ENCODE data around the gene PCSK4. TPM values are rescaled to one million over a fixed set of nuclear protein-coding genes. Genes with fewer than 3 reads are reported as not detected.

PCSK4 gene
- total RNA-seq, 1 experiment from 2014 or later, result 9.1 TPM

DNA sequence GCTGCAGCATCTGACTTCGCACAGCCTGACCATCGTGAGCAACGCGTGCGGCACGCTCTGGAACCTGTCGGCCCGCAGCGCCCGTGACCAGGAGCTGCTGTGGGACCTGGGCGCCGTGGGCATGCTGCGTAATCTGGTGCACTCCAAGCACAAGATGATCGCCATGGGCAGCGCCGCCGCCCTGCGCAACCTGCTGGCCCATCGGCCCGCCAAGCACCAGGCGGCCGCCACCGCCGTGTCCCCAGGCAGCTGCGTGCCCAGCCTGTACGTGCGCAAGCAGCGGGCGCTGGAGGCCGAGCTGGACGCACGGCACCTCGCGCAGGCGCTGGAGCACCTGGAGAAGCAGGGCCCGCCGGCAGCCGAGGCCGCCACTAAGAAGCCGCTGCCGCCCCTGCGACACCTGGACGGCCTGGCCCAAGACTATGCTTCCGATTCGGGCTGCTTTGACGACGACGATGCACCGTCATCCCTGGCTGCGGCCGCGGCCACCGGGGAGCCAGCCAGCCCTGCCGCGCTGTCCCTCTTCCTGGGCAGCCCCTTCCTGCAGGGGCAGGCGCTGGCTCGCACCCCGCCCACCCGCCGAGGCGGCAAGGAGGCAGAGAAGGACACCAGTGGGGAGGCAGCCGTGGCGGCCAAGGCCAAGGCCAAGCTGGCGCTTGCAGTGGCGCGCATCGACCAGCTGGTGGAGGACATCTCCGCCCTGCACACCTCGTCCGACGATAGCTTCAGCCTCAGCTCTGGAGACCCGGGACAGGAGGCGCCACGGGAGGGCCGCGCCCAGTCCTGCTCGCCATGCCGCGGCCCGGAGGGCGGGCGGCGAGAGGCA lies 24.7 kb downstream of the PCSK4 start:
- Mint-ChIP-seq H3K27ac (no peak overlapping the region), H3K9me3 (no peaks in the 10 kb centered on the region), H3K27me3 (ENCODE audit: low read depth) (peaks cover 71% of the 10 kb centered on the region), H3K36me3 (ENCODE audit: insufficient read depth in 1 of 3, low read depth in 3 of 3) (no peaks in the 10 kb centered on the region), H3K4me3 (no peak overlapping the region), H3K4me1 (peaks cover 2 to 4% of the 10 kb centered on the region in 2 experiments; a peak in 2 of 4 replicates)
- no peak overlapping the region; the same call in 1 of the 2 replicates for H3K14ac ChIP-seq (ENCODE audit: insufficient read depth, low read length)
- H4K8ac ChIP-seq (replicated peaks; ENCODE audit: insufficient read length, low read depth, low read length), result no peak overlapping the region
- no peak overlapping the region for H4K91ac ChIP-seq (ENCODE audit: insufficient read length, low read depth, low read length)
- H3K18ac ChIP-seq (ENCODE audit: insufficient read length, low read depth, low read length), result no peak overlapping the region
- TF ChIP-seq, protein P1, sequence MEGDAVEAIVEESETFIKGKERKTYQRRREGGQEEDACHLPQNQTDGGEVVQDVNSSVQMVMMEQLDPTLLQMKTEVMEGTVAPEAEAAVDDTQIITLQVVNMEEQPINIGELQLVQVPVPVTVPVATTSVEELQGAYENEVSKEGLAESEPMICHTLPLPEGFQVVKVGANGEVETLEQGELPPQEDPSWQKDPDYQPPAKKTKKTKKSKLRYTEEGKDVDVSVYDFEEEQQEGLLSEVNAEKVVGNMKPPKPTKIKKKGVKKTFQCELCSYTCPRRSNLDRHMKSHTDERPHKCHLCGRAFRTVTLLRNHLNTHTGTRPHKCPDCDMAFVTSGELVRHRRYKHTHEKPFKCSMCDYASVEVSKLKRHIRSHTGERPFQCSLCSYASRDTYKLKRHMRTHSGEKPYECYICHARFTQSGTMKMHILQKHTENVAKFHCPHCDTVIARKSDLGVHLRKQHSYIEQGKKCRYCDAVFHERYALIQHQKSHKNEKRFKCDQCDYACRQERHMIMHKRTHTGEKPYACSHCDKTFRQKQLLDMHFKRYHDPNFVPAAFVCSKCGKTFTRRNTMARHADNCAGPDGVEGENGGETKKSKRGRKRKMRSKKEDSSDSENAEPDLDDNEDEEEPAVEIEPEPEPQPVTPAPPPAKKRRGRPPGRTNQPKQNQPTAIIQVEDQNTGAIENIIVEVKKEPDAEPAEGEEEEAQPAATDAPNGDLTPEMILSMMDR (conservative IDR thresholded peaks at IDR 0.05), result peak; percentile 67
- H3K23ac ChIP-seq (ENCODE audit: insufficient read length, low read depth, low read length), result no peak overlapping the region
- H3K4ac ChIP-seq (ENCODE audit: low read depth, low read length), result no peak overlapping the region
- H4K5ac ChIP-seq (ENCODE audit: insufficient read length, low read depth, low read length), result no peak overlapping the region
- H2AK5ac ChIP-seq (ENCODE audit: insufficient read length, low read length), result no peak overlapping the region
- H3K79me1 ChIP-seq (ENCODE audit: insufficient read depth, low read depth, low read length, poor library complexity, severe bottlenecking), result no peaks in the 10 kb centered on the region
- H3K4me1 ChIP-seq (ENCODE audit: insufficient read depth, low read length), result no peaks in the 10 kb centered on the region
- no peaks in the 10 kb centered on the region for H3K9me3 ChIP-seq (ENCODE audit: control insufficient read depth, low read depth, low read length)
- no peak overlapping the region; the same call in 1 of the 2 replicates for H2BK15ac ChIP-seq (ENCODE audit: low read depth, low read length)
- H2BK5ac ChIP-seq (ENCODE audit: insufficient read length, low read length), result no peak overlapping the region
- no peak overlapping the region for H2BK12ac ChIP-seq (ENCODE audit: insufficient read length, low read depth, low read length)
- H3K9ac ChIP-seq (ENCODE audit: extremely low read depth, insufficient read length, low read length), result no peak overlapping the region
- no peak overlapping the region for H2BK120ac ChIP-seq (ENCODE audit: low read depth, low read length, poor library complexity, severe bottlenecking)
- H3K79me2 ChIP-seq (ENCODE audit: insufficient read depth, low read length), result no peaks in the 10 kb centered on the region
- no CpG with 5 or more reads among the region's 83 CpGs for WGBS (ENCODE audit: extremely low coverage, insufficient read length, low lambda C conversion rate)
- H2AFZ ChIP-seq (ENCODE audit: low read length), result no peak overlapping the region
- no peak overlapping the region for H3K27ac ChIP-seq (ENCODE audit: insufficient read length, low read depth, low read length)
- peaks cover 5% of the 10 kb centered on the region for H3K23me2 ChIP-seq (ENCODE audit: insufficient read length, low read depth, low read length, poor library complexity, severe bottlenecking)
- H3K4me2 ChIP-seq (ENCODE audit: insufficient read depth, insufficient read length, low read length), result peak overlapping the region; percentile 37
- no peak overlapping the region for H2BK20ac ChIP-seq (ENCODE audit: low read depth, low read length, poor library complexity, severe bottlenecking)
- no peaks in the 10 kb centered on the region for H4K20me1 ChIP-seq (ENCODE audit: control insufficient read depth, insufficient read depth, insufficient read length)
- peak; percentile 81 for DNase-seq
- H3K56ac ChIP-seq (ENCODE audit: insufficient read length, low read depth, low read length), result no peak overlapping the region
- no peak overlapping the region for H3T11ph ChIP-seq (ENCODE audit: low read length)
- H3K27me3 ChIP-seq (ENCODE audit: insufficient read depth, low read length), result peaks cover 54% of the 10 kb centered on the region
